AG09319 (cell line): ENCODE data around the gene ANKRD61.

Experiments used
- DNase-seq: peaks from one replicate; pipeline ENCODE4 v3.0.0-alpha.2; 2010; ENCODE audit warnings: low read depth; ENCODE audit errors: extremely low read depth
- TF ChIP-seq, protein P1 (sequence below): IDR thresholded peaks from 2 replicates; pipeline ENCODE4 v1.5.1; 2011; ENCODE audit warnings: low read depth, mild to moderate bottlenecking, inconsistent platforms, low read length, moderate library complexity

The ANKRD61 gene

DNA sequence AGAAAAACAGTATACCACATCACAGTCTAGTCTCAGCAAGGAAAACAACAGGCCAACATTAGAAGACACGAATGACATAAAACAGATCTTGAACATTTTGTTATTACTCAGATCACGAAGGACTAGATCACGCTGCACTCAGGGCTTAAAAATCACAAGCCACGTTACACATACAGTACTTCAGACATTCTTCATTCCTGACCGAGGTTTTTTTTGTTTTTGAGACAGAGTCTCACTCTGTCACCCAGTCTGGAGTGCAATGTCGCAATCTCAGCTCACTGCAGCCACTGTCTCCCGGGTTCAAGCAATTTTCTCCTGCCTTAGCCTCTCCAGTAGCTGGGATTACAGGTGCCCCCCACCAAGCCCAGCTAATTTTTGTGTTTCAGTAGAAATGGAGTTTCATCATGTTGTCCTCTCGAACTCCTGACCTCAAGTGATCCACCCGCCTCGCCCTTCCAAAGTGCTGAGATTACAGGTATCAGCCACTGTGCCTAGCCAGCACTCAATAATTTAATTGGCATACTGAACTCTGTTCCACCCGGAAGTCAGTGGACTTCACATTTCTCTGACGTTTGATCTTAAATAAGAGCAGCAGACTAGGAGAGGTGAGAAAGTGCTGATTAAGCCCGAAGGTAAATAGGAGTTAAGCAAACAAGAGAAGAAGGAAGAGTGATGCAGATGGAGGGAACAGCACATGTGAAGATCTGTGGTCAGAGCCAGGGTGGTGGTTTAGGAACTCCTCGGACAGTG is 18.6 kb upstream of the ANKRD61 start:
- TF ChIP-seq, protein P1, sequence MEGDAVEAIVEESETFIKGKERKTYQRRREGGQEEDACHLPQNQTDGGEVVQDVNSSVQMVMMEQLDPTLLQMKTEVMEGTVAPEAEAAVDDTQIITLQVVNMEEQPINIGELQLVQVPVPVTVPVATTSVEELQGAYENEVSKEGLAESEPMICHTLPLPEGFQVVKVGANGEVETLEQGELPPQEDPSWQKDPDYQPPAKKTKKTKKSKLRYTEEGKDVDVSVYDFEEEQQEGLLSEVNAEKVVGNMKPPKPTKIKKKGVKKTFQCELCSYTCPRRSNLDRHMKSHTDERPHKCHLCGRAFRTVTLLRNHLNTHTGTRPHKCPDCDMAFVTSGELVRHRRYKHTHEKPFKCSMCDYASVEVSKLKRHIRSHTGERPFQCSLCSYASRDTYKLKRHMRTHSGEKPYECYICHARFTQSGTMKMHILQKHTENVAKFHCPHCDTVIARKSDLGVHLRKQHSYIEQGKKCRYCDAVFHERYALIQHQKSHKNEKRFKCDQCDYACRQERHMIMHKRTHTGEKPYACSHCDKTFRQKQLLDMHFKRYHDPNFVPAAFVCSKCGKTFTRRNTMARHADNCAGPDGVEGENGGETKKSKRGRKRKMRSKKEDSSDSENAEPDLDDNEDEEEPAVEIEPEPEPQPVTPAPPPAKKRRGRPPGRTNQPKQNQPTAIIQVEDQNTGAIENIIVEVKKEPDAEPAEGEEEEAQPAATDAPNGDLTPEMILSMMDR = no peak
- DNase-seq = no peak

DNA sequence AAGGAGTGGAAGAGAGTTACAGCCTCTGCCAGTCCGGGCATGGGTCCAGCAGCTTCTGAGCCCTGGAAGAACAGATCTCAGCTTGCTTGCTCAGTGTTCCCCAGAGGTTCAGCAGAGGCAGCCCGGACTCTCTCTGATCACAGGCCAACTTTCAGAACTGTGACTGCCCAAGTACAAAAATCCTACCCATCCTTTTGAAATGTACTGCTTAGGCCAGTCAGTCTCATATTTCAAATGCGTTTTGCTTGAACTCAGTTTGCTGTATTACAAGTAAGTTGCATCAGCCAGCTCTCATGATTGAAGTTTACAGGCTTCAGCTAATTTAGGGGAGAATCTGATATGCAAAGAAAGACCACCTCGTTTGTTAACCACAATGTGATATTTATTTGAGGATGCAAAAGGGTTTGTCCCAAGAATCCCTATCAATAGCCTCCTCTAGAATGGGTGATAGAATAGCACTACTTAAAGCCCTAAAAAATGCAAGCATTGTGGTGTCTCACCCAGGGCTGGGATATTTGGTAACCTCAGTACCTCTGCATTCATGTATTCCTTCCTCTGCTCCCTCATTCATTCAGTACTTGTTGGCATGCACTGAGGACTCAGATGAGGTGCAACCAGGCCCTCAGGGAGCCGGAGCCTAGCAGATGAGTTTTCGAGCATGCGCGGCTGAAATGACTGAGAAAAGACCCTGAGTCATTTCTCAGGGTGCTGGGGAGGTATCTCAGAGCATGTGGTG is 15.1 kb upstream of the ANKRD61 start:
- TF ChIP-seq, protein P1 = no peak
- DNase-seq = peak; percentile 99

DNA sequence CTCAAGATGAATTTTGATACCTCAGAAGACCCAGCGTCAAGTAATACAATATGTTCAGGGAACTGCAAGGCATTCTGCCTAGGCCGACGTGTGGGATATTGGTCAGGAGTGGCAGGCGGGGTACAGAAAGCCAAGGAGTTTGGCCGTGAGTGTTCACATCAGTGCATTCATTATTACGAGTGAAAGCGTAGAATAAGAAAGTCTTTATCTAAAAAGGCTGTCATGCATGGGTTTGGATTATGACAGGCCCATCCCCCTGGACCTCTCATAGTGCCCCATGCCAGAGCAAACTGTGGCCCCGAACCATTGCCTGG is 14.6 kb upstream of the ANKRD61 start:
- no peak for DNase-seq
- TF ChIP-seq, protein P1 = no peak

DNA sequence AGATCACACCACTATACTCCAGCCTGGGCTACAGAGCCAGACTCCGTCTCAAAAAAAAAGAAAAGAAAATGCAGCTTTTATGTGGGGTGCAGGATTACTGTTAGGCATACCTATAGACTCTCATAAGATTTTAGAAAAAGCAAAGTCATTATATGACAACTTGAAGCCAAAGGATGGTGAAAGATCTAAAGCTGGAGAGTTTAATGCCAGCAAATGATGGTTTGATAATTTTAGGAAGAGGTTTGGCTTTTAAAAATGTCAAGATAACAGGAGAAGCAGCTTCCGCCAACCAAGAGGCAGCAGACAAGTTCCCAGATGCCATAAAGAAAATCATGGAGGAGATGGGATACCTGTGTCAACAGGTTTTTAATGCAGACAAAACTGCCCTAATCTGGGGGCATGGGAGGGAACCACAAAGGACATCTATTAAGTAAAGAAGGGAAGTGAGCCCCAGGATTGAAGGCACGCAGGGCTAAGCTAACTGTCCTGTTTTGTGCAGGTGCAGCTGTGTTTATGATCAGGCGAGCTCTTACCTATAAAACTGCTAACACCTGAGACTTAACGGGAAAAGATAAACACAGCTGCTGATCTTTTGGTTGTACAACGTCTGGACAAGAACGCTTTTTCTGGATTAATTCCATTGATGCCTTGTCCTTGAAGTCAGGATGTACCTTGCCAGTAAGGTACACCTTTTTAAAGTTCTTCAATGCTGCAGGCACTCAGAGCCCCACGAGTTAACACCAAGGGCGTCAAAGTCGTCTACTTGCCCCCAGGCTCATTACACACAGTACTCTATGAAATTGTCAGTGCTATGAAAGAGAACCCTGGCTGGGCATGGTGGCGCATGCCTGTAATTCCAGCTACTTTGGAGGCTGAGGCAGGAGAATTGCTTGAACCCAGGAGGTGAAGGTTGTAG is 10.5 kb upstream of the ANKRD61 start:
- TF ChIP-seq, protein P1 = no peak
- no peak for DNase-seq

DNA sequence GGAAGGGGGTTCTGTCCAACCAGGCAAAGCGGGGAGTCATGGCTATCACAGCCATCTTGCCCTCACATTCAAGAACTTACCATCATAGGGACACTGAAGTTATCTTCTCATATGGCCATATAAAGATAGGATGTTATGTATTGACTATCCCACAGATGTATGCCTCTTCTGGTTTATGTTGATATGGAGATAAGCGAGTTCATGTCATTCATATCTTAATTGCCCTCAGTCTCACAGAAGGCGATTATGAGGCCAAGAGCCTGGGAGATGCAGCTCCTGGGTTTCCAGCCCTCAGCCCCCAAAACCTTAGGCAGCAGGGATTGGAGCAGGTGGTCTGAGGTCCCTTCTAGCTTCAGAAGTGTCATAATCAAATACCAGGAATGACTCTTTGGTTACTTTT is 8.5 kb upstream of the ANKRD61 start:
- TF ChIP-seq, protein P1 = no peak
- no peak for DNase-seq

DNA sequence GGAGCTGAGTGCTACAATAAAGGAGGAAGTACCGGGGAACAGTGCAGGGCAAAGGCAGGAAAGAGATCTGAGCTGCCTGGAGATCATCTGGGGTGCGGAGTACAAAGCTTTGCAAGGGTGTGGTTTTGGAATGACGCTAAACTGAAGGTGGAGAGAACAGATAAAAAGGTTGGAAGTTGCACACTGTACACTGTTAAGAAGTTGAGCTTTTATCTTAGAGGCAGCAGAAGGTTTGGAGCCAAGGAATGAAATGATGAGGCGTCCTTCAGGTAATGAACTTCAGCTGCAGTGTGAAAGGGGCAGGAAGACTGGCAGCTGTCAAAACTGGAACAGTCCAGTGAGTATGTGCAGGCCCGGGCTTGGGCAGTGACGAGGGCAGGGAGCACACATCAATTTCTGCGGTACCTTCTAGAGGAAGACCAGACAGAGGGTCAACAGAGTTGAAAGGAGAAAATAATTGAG is 7.2 kb upstream of the ANKRD61 start:
- DNase-seq = no peak
- TF ChIP-seq, protein P1 = no peak
